ENCODE measurements around the gene MFAP3. TPM values are rescaled to one million over a fixed set of nuclear protein-coding genes. Genes with fewer than 3 reads are reported as not detected.

MFAP3 gene
- 19.2 to 35.4 TPM (median 25.9 TPM) in 5 replicates for total RNA-seq (2022; extraction: Qiagen RNA extraction; ENCODE audit: low read depth)

GRCh38 chr5:154038707-154039457 lies at the start of gene MFAP3, which contains the start of gene FAM114A2:
Gene MFAP3, plus strand, starts transcription at chr5:154038967. Its CDS starts 10,756 bp downstream, at chr5:154049723.
Gene FAM114A2, minus strand, starts transcription at chr5:154038910. Its CDS starts 3,957 bp downstream, at chr5:154034953.

Other genes with a start within 250 kb of the MFAP3 start
- gene FAM114A2, start 57 bp upstream of the MFAP3 start, total RNA-seq (2022; extraction: Qiagen RNA extraction; ENCODE audit: low read depth): 8.6 to 14.8 TPM (median 9.2 TPM) in 5 replicates
- 63.1 to 84.2 TPM (median 82.8 TPM) in 5 replicates for gene GALNT10, start 151.8 kb downstream of the MFAP3 start, total RNA-seq (2022; extraction: Qiagen RNA extraction; ENCODE audit: low read depth)

All from A549 treated with CpdA at 1 μM for 4 hours (cell line).